Measurements from ENCODE around the gene MRGPRG.

MRGPRG gene

DNA sequence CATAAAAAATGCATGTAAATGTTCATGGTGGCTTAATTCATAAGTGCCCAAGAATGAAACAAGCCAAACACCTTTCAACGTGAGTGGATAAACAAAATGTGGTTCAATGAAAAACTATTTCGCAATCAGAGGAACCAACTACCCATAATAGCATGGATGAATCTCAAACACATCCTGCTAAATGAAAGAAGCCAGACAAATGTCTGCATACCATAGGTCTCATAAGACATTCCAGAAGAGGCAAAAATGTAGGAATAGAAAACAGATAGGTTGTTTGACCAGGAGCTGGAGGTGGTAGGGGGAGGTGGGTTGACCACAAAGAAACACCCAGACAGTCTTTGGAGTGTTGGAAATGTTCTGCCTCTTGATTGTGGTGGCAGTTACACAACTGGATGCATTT is 40.3 kb downstream of the MRGPRG start:
- no peak overlapping the region for H3K27ac ChIP-seq (ENCODE audit: low read length)
- H2AFZ ChIP-seq (ENCODE audit: low read depth, low read length) = no peak overlapping the region
- peaks cover 11% of the 10 kb centered on the region; the same call in 1 of the 2 replicates for H3K9me3 ChIP-seq (ENCODE audit: insufficient read depth, low read length)
- no peaks in the 10 kb centered on the region for H4K20me1 ChIP-seq (ENCODE audit: insufficient read depth, low read length)
- no peaks in the 10 kb centered on the region for H3K4me1 ChIP-seq (ENCODE audit: low read length)
- H3K4me3 ChIP-seq (ENCODE audit: low read length) = no peak overlapping the region
- no peak overlapping the region for H3K4me2 ChIP-seq (ENCODE audit: low read length)
- no peaks in the 10 kb centered on the region for H3K27me3 ChIP-seq (ENCODE audit: low read depth, low read length)
- no peak overlapping the region for H3K9ac ChIP-seq (ENCODE audit: low read length)
- no peaks in the 10 kb centered on the region for H3K79me2 ChIP-seq (ENCODE audit: low read length)
- no peaks in the 10 kb centered on the region for H3K36me3 ChIP-seq (replicated peaks; ENCODE audit: low read depth, low read length)
- TF ChIP-seq EZH2phosphoT487 (IDR thresholded peaks at IDR 0.05; ENCODE audit: low read depth) = no peak
- no peak for TF ChIP-seq CTCF (IDR thresholded peaks at IDR 0.05; ENCODE audit: low read depth, low read length)

DNA sequence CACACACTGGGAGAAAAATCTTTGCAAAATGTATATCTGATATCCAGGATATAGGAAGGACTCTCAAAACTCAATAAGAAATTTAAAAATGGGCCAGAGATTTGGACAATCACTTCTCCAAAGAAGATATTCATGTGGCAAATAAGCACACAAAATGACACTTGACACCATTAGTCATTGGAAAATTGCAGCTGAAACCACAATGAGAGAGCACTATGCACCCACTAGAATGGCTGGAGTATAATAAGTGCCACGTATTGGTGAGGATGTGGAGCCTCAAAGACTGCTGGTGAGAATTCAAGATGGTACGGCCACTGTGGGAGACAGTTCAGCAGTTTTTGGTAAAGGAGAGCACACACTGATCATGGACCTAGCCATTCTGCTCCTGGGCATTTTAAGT is 40.7 kb downstream of the MRGPRG start:
- no peaks in the 10 kb centered on the region for H3K27me3 ChIP-seq (ENCODE audit: low read depth, low read length)
- no peak overlapping the region for H3K9ac ChIP-seq (ENCODE audit: low read length)
- H3K4me1 ChIP-seq (ENCODE audit: low read length) = no peaks in the 10 kb centered on the region
- H3K9me3 ChIP-seq (ENCODE audit: insufficient read depth, low read length) = peaks cover 11% of the 10 kb centered on the region; the same call in 1 of the 2 replicates
- H3K4me2 ChIP-seq (ENCODE audit: low read length) = no peak overlapping the region
- no peak overlapping the region for H3K27ac ChIP-seq (ENCODE audit: low read length)
- no peaks in the 10 kb centered on the region for H4K20me1 ChIP-seq (ENCODE audit: insufficient read depth, low read length)
- H2AFZ ChIP-seq (ENCODE audit: low read depth, low read length) = no peak overlapping the region
- TF ChIP-seq CTCF (IDR thresholded peaks at IDR 0.05; ENCODE audit: low read depth, low read length) = no peak
- TF ChIP-seq EZH2phosphoT487 (IDR thresholded peaks at IDR 0.05; ENCODE audit: low read depth) = no peak
- H3K36me3 ChIP-seq (replicated peaks; ENCODE audit: low read depth, low read length) = no peaks in the 10 kb centered on the region
- no peak overlapping the region for H3K4me3 ChIP-seq (ENCODE audit: low read length)
- no peaks in the 10 kb centered on the region for H3K79me2 ChIP-seq (ENCODE audit: low read length)

GRCh38 chr11:3176487-3176886 is 42.1 kb downstream of the MRGPRG start:
- H3K4me2 ChIP-seq (ENCODE audit: low read length) = no peak overlapping the region
- no peaks in the 10 kb centered on the region for H4K20me1 ChIP-seq (ENCODE audit: insufficient read depth, low read length)
- no peaks in the 10 kb centered on the region for H3K27me3 ChIP-seq (ENCODE audit: low read depth, low read length)
- H3K79me2 ChIP-seq (ENCODE audit: low read length) = no peaks in the 10 kb centered on the region
- H3K36me3 ChIP-seq (replicated peaks; ENCODE audit: low read depth, low read length) = no peaks in the 10 kb centered on the region
- H3K4me1 ChIP-seq (ENCODE audit: low read length) = no peaks in the 10 kb centered on the region
- H3K27ac ChIP-seq (ENCODE audit: low read length) = no peak overlapping the region
- H3K9me3 ChIP-seq (ENCODE audit: insufficient read depth, low read length) = peaks cover 11% of the 10 kb centered on the region; the same call in 1 of the 2 replicates
- no peak overlapping the region for H3K9ac ChIP-seq (ENCODE audit: low read length)
- no peak overlapping the region for H3K4me3 ChIP-seq (ENCODE audit: low read length)
- no peak overlapping the region for H2AFZ ChIP-seq (ENCODE audit: low read depth, low read length)
- TF ChIP-seq EZH2phosphoT487 (IDR thresholded peaks at IDR 0.05; ENCODE audit: low read depth) (no peak), CTCF (IDR thresholded peaks at IDR 0.05; ENCODE audit: low read depth, low read length) (no peak)

DNA sequence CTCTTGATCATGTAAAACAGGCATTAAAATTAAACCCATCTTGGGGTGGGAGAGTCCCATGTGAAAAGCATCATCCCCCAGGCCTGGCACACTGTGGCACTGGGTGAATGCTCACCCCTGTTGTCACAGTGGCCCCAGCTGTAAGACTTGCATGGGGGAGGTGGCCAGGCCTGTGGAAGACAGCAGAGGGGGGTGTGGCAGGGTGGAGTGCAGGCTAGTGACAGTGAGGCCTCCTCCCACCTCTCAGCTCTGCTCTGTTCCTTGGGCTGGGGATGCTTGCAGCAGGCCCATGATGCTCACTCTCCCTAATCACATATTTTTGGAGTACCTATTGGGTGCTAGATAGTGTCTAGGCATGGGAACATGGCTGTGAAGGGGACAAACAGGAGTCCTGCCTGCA is 43.4 kb downstream of the MRGPRG start:
- H3K9ac ChIP-seq (ENCODE audit: low read length) = no peak overlapping the region
- no peak overlapping the region for H3K27ac ChIP-seq (ENCODE audit: low read length)
- no peaks in the 10 kb centered on the region for H4K20me1 ChIP-seq (ENCODE audit: insufficient read depth, low read length)
- H3K4me1 ChIP-seq (ENCODE audit: low read length) = no peaks in the 10 kb centered on the region
- no peak overlapping the region for H2AFZ ChIP-seq (ENCODE audit: low read depth, low read length)
- H3K4me3 ChIP-seq (ENCODE audit: low read length) = no peak overlapping the region
- H3K9me3 ChIP-seq (ENCODE audit: insufficient read depth, low read length) = peaks cover 11% of the 10 kb centered on the region; the same call in 1 of the 2 replicates
- no peaks in the 10 kb centered on the region for H3K36me3 ChIP-seq (replicated peaks; ENCODE audit: low read depth, low read length)
- no peak for TF ChIP-seq EZH2phosphoT487 (IDR thresholded peaks at IDR 0.05; ENCODE audit: low read depth)
- no peak for TF ChIP-seq CTCF (IDR thresholded peaks at IDR 0.05; ENCODE audit: low read depth, low read length)
- no peaks in the 10 kb centered on the region for H3K79me2 ChIP-seq (ENCODE audit: low read length)
- H3K27me3 ChIP-seq (ENCODE audit: low read depth, low read length) = no peaks in the 10 kb centered on the region
- no peak overlapping the region for H3K4me2 ChIP-seq (ENCODE audit: low read length)

Data from OCI-LY3 (cell line).